CD14-positive monocyte (primary cell): ENCODE results near the gene CAMK4. TPM values are rescaled to one million over a fixed set of nuclear protein-coding genes. Genes with fewer than 3 reads are reported as not detected.

Experiments used
- DNase-seq, 3 donors: peaks; one replicate each; pipeline ENCODE4 v3.0.0-alpha.2; 2011 to 2022
- H2AFZ ChIP-seq: 2 replicates; pipeline ENCODE4 v1.6.0; 2012; ENCODE audit warnings: mild to moderate bottlenecking, low read depth, low read length, inconsistent platforms; ENCODE audit not compliant: insufficient read depth, poor library complexity, severe bottlenecking
- H3K27ac ChIP-seq, 2 donors: 1 replicate in 1 of 2; 2 replicates in 1 of 2; pipeline ENCODE4 v1.5.1; 2012 to 2013; ENCODE audit warnings: low read length in 2 of 2, control low read depth in 1 of 2, inconsistent platforms in 1 of 2, low read depth in 1 of 2, mild to moderate bottlenecking in 1 of 2
- H3K27me3 ChIP-seq, 2 donors: one replicate each; pipeline versions ENCODE4 v1.6.0 to v1.6.1; 2011 to 2013; ENCODE audit warnings: low read length in 2 of 2; ENCODE audit not compliant: control insufficient read depth in 2 of 2, insufficient read depth in 2 of 2
- H3K36me3 ChIP-seq, 2 donors: replicated peaks in 1 of 2; 1 replicate in 1 of 2; 2 replicates in 1 of 2; pipeline versions ENCODE4 v1.5.1 to v1.6.1; 2012 to 2013; ENCODE audit warnings: low read length in 2 of 2, control low read depth in 1 of 2, inconsistent platforms in 1 of 2, mild to moderate bottlenecking in 1 of 2; ENCODE audit not compliant: insufficient read depth in 2 of 2, control insufficient read depth in 1 of 2
- H3K4me1 ChIP-seq, 2 donors: 1 replicate in 1 of 2; 2 replicates in 1 of 2; pipeline versions ENCODE4 v1.5.1 to v1.6.1; 2012 to 2013; ENCODE audit warnings: low read length in 2 of 2, control low read depth in 1 of 2, inconsistent platforms in 1 of 2, mild to moderate bottlenecking in 1 of 2, moderate library complexity in 1 of 2; ENCODE audit not compliant: insufficient read depth in 2 of 2, control insufficient read depth in 1 of 2
- H3K4me2 ChIP-seq: replicated peaks from 2 replicates; pipeline ENCODE3; 2012; ENCODE audit warnings: low read length, moderate library complexity, mild to moderate bottlenecking; ENCODE audit not compliant: poor library complexity, severe bottlenecking; ENCODE audit errors: extremely low read depth
- H3K4me3 ChIP-seq, 3 experiments: fragments of 200-600 bp in 1 of 3; sonication (generic) in 1 of 3; replicated peaks in 1 of 3; 1 replicate in 2 of 3; 2 replicates in 1 of 3; pipeline ENCODE4 v1.5.1; 2011 to 2013; ENCODE audit warnings: low read length in 3 of 3, mild to moderate bottlenecking in 3 of 3, control low read depth in 2 of 3, low read depth in 2 of 3, inconsistent platforms in 1 of 3, moderate library complexity in 1 of 3
- H3K79me2 ChIP-seq: 2 replicates; pipeline ENCODE4 v1.6.0; 2012; ENCODE audit warnings: mild to moderate bottlenecking, control low read depth, inconsistent platforms, low read length, moderate library complexity; ENCODE audit not compliant: insufficient read depth
- H3K9ac ChIP-seq: 2 replicates; pipeline ENCODE4 v1.6.0; 2017; ENCODE audit warnings: low read length, mild to moderate bottlenecking; ENCODE audit not compliant: insufficient read depth, poor library complexity, severe bottlenecking
- H3K9me3 ChIP-seq, 2 donors: replicated peaks in 1 of 2; 1 replicate in 1 of 2; 2 replicates in 1 of 2; pipeline versions ENCODE4 v1.5.1 to v1.6.1; 2012 to 2013; ENCODE audit warnings: low read length in 2 of 2, control low read depth in 1 of 2; ENCODE audit not compliant: control insufficient read depth in 1 of 2, insufficient read depth in 1 of 2
- H4K20me1 ChIP-seq: 2 replicates; pipeline ENCODE4 v1.6.0; 2012; ENCODE audit warnings: mild to moderate bottlenecking, low read length, control low read depth, moderate library complexity; ENCODE audit not compliant: insufficient read depth
- H3K27ac Mint-ChIP-seq, 7 donors: one replicate each; pipeline ENCODE4 v1.8.0; 2020; ENCODE audit warnings: mild to moderate bottlenecking in 7 of 7, mixed read lengths in 7 of 7, moderate library complexity in 6 of 7, inconsistent platforms in 2 of 7
- H3K27me3 Mint-ChIP-seq, 3 donors: one replicate each; pipeline ENCODE4 v1.8.0; 2021 to 2022; ENCODE audit warnings: low read depth in 3 of 3, mild to moderate bottlenecking in 3 of 3, mixed read lengths in 3 of 3, moderate library complexity in 3 of 3, inconsistent platforms in 1 of 3
- H3K36me3 Mint-ChIP-seq, 2 donors: one replicate each; pipeline ENCODE4 v1.8.0; 2020; ENCODE audit warnings: mixed read lengths in 2 of 2, inconsistent platforms in 1 of 2, mild to moderate bottlenecking in 1 of 2
- H3K4me1 Mint-ChIP-seq: one replicate; pipeline ENCODE4 v1.8.0; 2020; ENCODE audit warnings: mild to moderate bottlenecking, mixed read lengths
- H3K4me3 Mint-ChIP-seq, 2 donors: one replicate each; pipeline ENCODE4 v1.8.0; 2020; ENCODE audit warnings: mild to moderate bottlenecking in 2 of 2, mixed read lengths in 2 of 2, moderate library complexity in 1 of 2
- H3K9me3 Mint-ChIP-seq, 7 donors: one replicate each; pipeline ENCODE4 v1.8.0; 2020 to 2022; ENCODE audit warnings: mixed read lengths in 7 of 7, mild to moderate bottlenecking in 6 of 7, moderate library complexity in 6 of 7, inconsistent platforms in 2 of 7
- WGBS: methylation state at CpG from one replicate; pipeline ENCODE4 v1.1.5; 2013; ENCODE audit warnings: missing lambda C conversion rate; ENCODE audit not compliant: insufficient coverage; 5-methylcytosine and 5-hydroxymethylcytosine counted together
- intact Hi-C, 2 donors: fragments of 100-400 bp; cut with micrococcal nuclease; formaldehyde crosslinking; loops; one replicate each; pipeline versions ENCODE4 v1.15.0 to v1.15.1; 2023
- polyA plus RNA-seq, 3 donors: library from polyadenylated mRNA; depleted of rRNA in 1 of 3; unstranded in 2 of 3; stranded (reverse) in 1 of 3; fragments of 300-500 nt in 2 of 3; fragments of >200 nt in 1 of 3; fragmentation: Illumina TruSeq in 2 of 3; gene quantifications; 1 replicate in 2 of 3; 2 replicates in 1 of 3; pipeline ENCODE4 v1.2.3, GENCODE V29; 2012 to 2021
- TF ChIP-seq, protein P1 (sequence below): fragments of 200-600 bp; IDR thresholded peaks from one replicate; pipeline ENCODE4 v1.8.0; 2022; ENCODE audit warnings: antibody characterized with exemption, mild to moderate bottlenecking

The CAMK4 gene
- polyA plus RNA-seq, 3 donors: 0.24 to 0.28 TPM; not detected in 1

DNA sequence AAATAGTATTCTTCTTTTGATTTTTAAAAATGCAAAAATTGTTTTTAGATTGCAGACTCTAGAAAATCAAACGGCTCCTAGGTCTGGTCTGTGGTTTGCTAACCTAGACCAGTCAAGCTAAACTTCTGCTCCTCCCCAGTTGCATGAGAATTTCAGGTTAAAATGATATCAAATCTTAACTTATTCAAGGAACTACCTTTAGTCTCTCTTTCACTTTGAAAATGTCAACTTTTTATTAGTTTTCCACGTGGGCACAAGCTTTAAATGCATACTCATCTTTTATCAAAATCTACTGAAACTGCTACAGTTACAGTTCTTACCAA lies 8.8 kb downstream of the CAMK4 start:
- H3K4me1 Mint-ChIP-seq: no peaks in the 10 kb centered on the region
- intact Hi-C loops: no loop called here
- DNase-seq: no peak
- Histone ChIP-seq H3K27me3 (peaks cover 0 to under 1% of the 10 kb centered on the region in 2 donors), H3K9ac (no peak overlapping the region), H3K79me2 (no peaks in the 10 kb centered on the region), H3K4me2 (no peak overlapping the region), H3K9me3 (no peaks in the 10 kb centered on the region), H3K27ac (no peak overlapping the region), H3K4me3 (no peak overlapping the region), H2AFZ (no peak overlapping the region), H3K36me3 (no peaks in the 10 kb centered on the region), H3K4me1 (no peaks in the 10 kb centered on the region), H4K20me1 (no peaks in the 10 kb centered on the region)
- 81% methylated on average over 2 of the region's 2 CpGs for WGBS
- peaks cover 2 to 4% (median 2%) of the 10 kb centered on the region in 3 donors for H3K27me3 Mint-ChIP-seq
- TF ChIP-seq, protein P1, sequence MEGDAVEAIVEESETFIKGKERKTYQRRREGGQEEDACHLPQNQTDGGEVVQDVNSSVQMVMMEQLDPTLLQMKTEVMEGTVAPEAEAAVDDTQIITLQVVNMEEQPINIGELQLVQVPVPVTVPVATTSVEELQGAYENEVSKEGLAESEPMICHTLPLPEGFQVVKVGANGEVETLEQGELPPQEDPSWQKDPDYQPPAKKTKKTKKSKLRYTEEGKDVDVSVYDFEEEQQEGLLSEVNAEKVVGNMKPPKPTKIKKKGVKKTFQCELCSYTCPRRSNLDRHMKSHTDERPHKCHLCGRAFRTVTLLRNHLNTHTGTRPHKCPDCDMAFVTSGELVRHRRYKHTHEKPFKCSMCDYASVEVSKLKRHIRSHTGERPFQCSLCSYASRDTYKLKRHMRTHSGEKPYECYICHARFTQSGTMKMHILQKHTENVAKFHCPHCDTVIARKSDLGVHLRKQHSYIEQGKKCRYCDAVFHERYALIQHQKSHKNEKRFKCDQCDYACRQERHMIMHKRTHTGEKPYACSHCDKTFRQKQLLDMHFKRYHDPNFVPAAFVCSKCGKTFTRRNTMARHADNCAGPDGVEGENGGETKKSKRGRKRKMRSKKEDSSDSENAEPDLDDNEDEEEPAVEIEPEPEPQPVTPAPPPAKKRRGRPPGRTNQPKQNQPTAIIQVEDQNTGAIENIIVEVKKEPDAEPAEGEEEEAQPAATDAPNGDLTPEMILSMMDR: no peak
- no peak overlapping the region for H3K4me3 Mint-ChIP-seq
- no peaks in the 10 kb centered on the region for H3K36me3 Mint-ChIP-seq
- no peak overlapping the region for H3K27ac Mint-ChIP-seq
- H3K9me3 Mint-ChIP-seq: peaks cover 0 to 2% (median 0%) of the 10 kb centered on the region in 7 donors

DNA sequence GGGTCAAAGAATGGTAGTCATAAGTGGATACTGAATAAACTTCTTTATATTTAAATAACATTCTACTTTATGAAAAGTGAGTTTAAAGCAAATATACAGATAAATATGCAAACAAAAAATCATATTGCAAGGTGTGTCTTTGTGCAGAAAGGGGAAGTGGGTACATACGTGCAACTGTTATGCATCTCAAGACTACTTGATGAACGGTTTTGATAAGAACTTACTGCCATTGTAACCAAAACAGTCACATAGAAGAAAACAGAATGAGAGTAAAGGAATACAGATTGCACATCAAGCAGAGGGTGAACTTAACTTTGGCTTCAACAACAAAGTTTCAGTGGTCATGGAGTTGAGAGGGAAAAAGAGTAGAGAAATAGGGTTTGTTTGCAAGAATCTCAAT lies 9.9 kb downstream of the CAMK4 start:
- no peaks in the 10 kb centered on the region for H3K4me1 Mint-ChIP-seq
- no peak overlapping the region for H3K4me2 ChIP-seq
- peaks cover 2 to 3% (median 3%) of the 10 kb centered on the region in 3 donors for H3K27me3 Mint-ChIP-seq

More for the DNA sequence above, 9.9 kb downstream of the CAMK4 start:
- intact Hi-C loops: no loop called here
- Mint-ChIP-seq H3K27ac (no peak overlapping the region), H3K4me3 (no peak overlapping the region), H3K9me3 (peaks cover 0 to 2% (median 0%) of the 10 kb centered on the region in 7 donors), H3K36me3 (no peaks in the 10 kb centered on the region)
- no peaks in the 10 kb centered on the region for H4K20me1 ChIP-seq
- no peak overlapping the region for H3K27ac ChIP-seq
- TF ChIP-seq, protein P1: no peak
- no peaks in the 10 kb centered on the region for H3K4me1 ChIP-seq
- no peaks in the 10 kb centered on the region for H3K27me3 ChIP-seq
- DNase-seq: no peak
- WGBS: no CpG with 5 or more reads among the region's 2 CpGs
- H3K4me3 ChIP-seq: no peak overlapping the region
- H3K36me3 ChIP-seq: no peaks in the 10 kb centered on the region
- H3K79me2 ChIP-seq: no peaks in the 10 kb centered on the region
- no peaks in the 10 kb centered on the region for H3K9me3 ChIP-seq
- H3K9ac ChIP-seq: no peak overlapping the region
- H2AFZ ChIP-seq: no peak overlapping the region
